A673 (cell line): ENCODE data around the gene LBR. TPM values are rescaled to one million over a fixed set of nuclear protein-coding genes. Genes with fewer than 3 reads are reported as not detected.

Experiments
- Bru-seq: library from RNA; stranded (reverse); fragments of 400-500 nt; gene quantifications from one replicate; lab custom pipeline; 2021; lab: Mats Ljungman, UMichigan
- BruChase-seq, 2 experiments: library from RNA; stranded (reverse); fragments of 400-500 nt; gene quantifications; one replicate each; lab custom pipeline; 2021; lab: Mats Ljungman, UMichigan
- BruUV-seq: library from RNA; stranded (reverse); fragments of 400-500 nt; replicated peaks from 2 replicates; lab custom pipeline; 2021; lab: Mats Ljungman, UMichigan
- CTCF ChIA-PET: fragments of 300-600 bp; sonication (Branson Sonifier 250); formaldehyde crosslinking; loops from one replicate; lab custom pipeline; 2022; ENCODE audit warnings: antibody characterized with exemption; lab: Charles Lee
- POLR2A ChIA-PET: fragments of 300-600 bp; sonication (Branson Sonifier 250); formaldehyde crosslinking; loops from one replicate; lab custom pipeline; 2022; ENCODE audit warnings: antibody characterized with exemption; ENCODE audit not compliant: low non-redundant PET; lab: Charles Lee
- DNase-seq: peaks from one replicate; pipeline ENCODE4 v3.0.0-alpha.2; 2015; ENCODE audit warnings: low spot score
- H3K27ac ChIP-seq: fragments of 200-600 bp; sonication (generic); 2 replicates; pipeline ENCODE4 v1.5.1; 2016; ENCODE audit warnings: mixed run types, low read depth, mild to moderate bottlenecking, mixed read lengths, antibody characterized with exemption, low read length; ENCODE audit not compliant: poor library complexity, severe bottlenecking
- H3K27me3 ChIP-seq: fragments of 200-600 bp; sonication (generic); replicated peaks from 2 replicates; pipeline ENCODE4 v1.6.1; 2017; ENCODE audit warnings: mixed run types, low read depth, mild to moderate bottlenecking, mixed read lengths, antibody characterized with exemption, low read length; ENCODE audit not compliant: insufficient read depth, poor library complexity
- H3K36me3 ChIP-seq: fragments of 200-600 bp; sonication (generic); 2 replicates; pipeline ENCODE4 v1.6.1; 2016; ENCODE audit warnings: mixed run types, mild to moderate bottlenecking, mixed read lengths, antibody characterized with exemption, low read length; ENCODE audit not compliant: insufficient read depth, poor library complexity, severe bottlenecking
- H3K4me1 ChIP-seq: fragments of 200-600 bp; sonication (generic); 2 replicates; pipeline ENCODE4 v1.6.1; 2017; ENCODE audit warnings: mixed run types, mild to moderate bottlenecking, mixed read lengths, antibody characterized with exemption, low read length; ENCODE audit not compliant: insufficient read depth, poor library complexity, severe bottlenecking
- H3K4me3 ChIP-seq: fragments of 200-600 bp; sonication (generic); 2 replicates; pipeline ENCODE4 v1.5.1; 2016; ENCODE audit warnings: low read depth, mixed run types, mild to moderate bottlenecking, mixed read lengths, low read length; ENCODE audit not compliant: poor library complexity, severe bottlenecking
- H3K9me3 ChIP-seq: fragments of 200-600 bp; sonication (generic); 2 replicates; pipeline ENCODE4 v1.6.1; 2016; ENCODE audit warnings: mixed run types, low read depth, mild to moderate bottlenecking, mixed read lengths, antibody characterized with exemption, low read length; ENCODE audit not compliant: poor library complexity, severe bottlenecking
- CTCF ChIP-seq: fragments of 300-800, 200-600 bp; sonication (generic); conservative IDR thresholded peaks from 2 replicates; pipeline ENCODE4 v1.5.1; 2017; ENCODE audit warnings: low read depth, mild to moderate bottlenecking, antibody characterized with exemption, low read length, moderate library complexity, mixed read lengths
- EZH2 ChIP-seq: fragments of 200-600 bp; sonication (generic); IDR thresholded peaks from 2 replicates; pipeline ENCODE4 v1.6.1; 2017; ENCODE audit warnings: borderline replicate concordance, low read depth, mild to moderate bottlenecking, mixed read lengths, antibody characterized with exemption, low read length; ENCODE audit not compliant: poor library complexity, severe bottlenecking
- intact Hi-C: fragments of 100-400 bp; cut with micrococcal nuclease; formaldehyde crosslinking; loops from one replicate; pipeline ENCODE4 v1.10.0; 2022; ENCODE audit not compliant: unreplicated experiment
- long read RNA-seq: library from polyadenylated mRNA; stranded (forward); transcript quantifications from one replicate; pipeline ENCODE4 v2.0.0, GENCODE V29; 2022
- total RNA-seq: library from RNA; stranded (reverse); gene quantifications from 2 replicates; pipeline ENCODE4 v1.2.3, GENCODE V29; 2021

LBR gene
- total RNA-seq (147 and 174 TPM in 2 replicates), Bru-seq, nascent RNA (percentile 96 among the genes with signal in this experiment), BruChase-seq, experiment 1, labeled RNA remaining after a 2-hour chase (percentile 99 among the genes with signal in this experiment), BruChase-seq, experiment 2, labeled RNA remaining after a 6-hour chase (percentile 98 among the genes with signal in this experiment)
- long read RNA-seq, transcript LBR-201 (14 exons, 3,745 nt) = major isoform, 373 of 469 reads
- long read RNA-seq, partial matches to known transcripts = 28 of 469 reads
- long read RNA-seq, other reads (novel, unspliced or antisense) = 66 of 469 reads

GRCh38 chr1:225427235-225428067, at the start of gene LBR:
LBR (minus strand) TSS chr1:225428038; CDS start chr1:225424075, 3,963 bp downstream.
- CTCF ChIA-PET = no interaction called here
- no TSS peak for BruUV-seq
- no peak for DNase-seq

GRCh38 chr1:225477296-225477911, 49.6 kb upstream of the LBR start:
- no peak for DNase-seq
- Histone ChIP-seq H3K4me3 (no peak overlapping the region), H3K27me3 (no peaks in the 10 kb centered on the region), H3K36me3 (no peaks in the 10 kb centered on the region), H3K9me3 (no peaks in the 10 kb centered on the region), H3K4me1 (no peaks in the 10 kb centered on the region), H3K27ac (no peak overlapping the region)
- BruUV-seq = no TSS peak
- POLR2A ChIA-PET = no interaction called here
- intact Hi-C loops = loop anchor here (5.0 kb wide), 1 partner anchor 175 kb away; the partner anchor contains the start of gene ENAH
- no peak for TF ChIP-seq EZH2
- TF ChIP-seq CTCF = no peak
- CTCF ChIA-PET = interaction anchor here (0.5 kb wide), 1 partner anchor 29 kb away, joined by 3 read pairs; no protein-coding TSS in a partner anchor

More at GRCh38 chr1:225427235-225428067, at the start of gene LBR:
- H3K4me1 ChIP-seq = peaks cover 38% of the 10 kb centered on the region
- H3K27ac ChIP-seq = peak within 1 kb of the TSS; percentile 86
- peaks cover 3% of the 10 kb centered on the region for H3K36me3 ChIP-seq
- intact Hi-C loops = no loop called here
- POLR2A ChIA-PET = no interaction called here
- H3K27me3 ChIP-seq = no peaks in the 10 kb centered on the region
- TF ChIP-seq CTCF = no peak
- TF ChIP-seq EZH2 = no peak
- no peaks in the 10 kb centered on the region for H3K9me3 ChIP-seq
- H3K4me3 ChIP-seq = peak within 1 kb of the TSS; percentile 93

GRCh38 chr1:225476538-225476988, 48.7 kb upstream of the LBR start:
- no peaks in the 10 kb centered on the region for H3K9me3 ChIP-seq
- CTCF ChIA-PET = no interaction called here
- DNase-seq = no peak
- no TSS peak for BruUV-seq
- no peak overlapping the region for H3K4me3 ChIP-seq
- TF ChIP-seq CTCF (no peak), EZH2 (no peak)
- no peaks in the 10 kb centered on the region for H3K4me1 ChIP-seq
- H3K27ac ChIP-seq = no peak overlapping the region
- POLR2A ChIA-PET = no interaction called here
- no peaks in the 10 kb centered on the region for H3K27me3 ChIP-seq
- intact Hi-C loops = loop anchor here (5.0 kb wide), 1 partner anchor 176 kb away; the partner anchor contains the start of gene ENAH
- no peaks in the 10 kb centered on the region for H3K36me3 ChIP-seq
